Skeletal muscle tissue (tissue), 4 donors: Measurements from ENCODE around the gene ZFHX3. TPM values are rescaled to one million over a fixed set of nuclear protein-coding genes. Genes with fewer than 3 reads are reported as not detected.

Experiments used
- H3K27ac ChIP-seq: one replicate; pipeline ENCODE4 v1.7.0; 2013; ENCODE audit warnings: mild to moderate bottlenecking, low read depth, low read length, inconsistent platforms
- H3K27me3 ChIP-seq, 3 donors: one replicate each; pipeline ENCODE4 v1.7.0; 2013; ENCODE audit warnings: low read length in 3 of 3; ENCODE audit not compliant: control insufficient read depth in 3 of 3, insufficient read depth in 3 of 3
- H3K36me3 ChIP-seq, 3 donors: one replicate each; pipeline ENCODE4 v1.7.0; 2013; ENCODE audit warnings: low read length in 3 of 3; ENCODE audit not compliant: control insufficient read depth in 3 of 3, insufficient read depth in 3 of 3
- H3K4me1 ChIP-seq, 3 donors: one replicate each; pipeline ENCODE4 v1.7.0; 2013; ENCODE audit warnings: low read length in 3 of 3, mild to moderate bottlenecking in 3 of 3; ENCODE audit not compliant: control insufficient read depth in 3 of 3, insufficient read depth in 3 of 3
- H3K4me3 ChIP-seq, 3 donors: one replicate each; pipeline ENCODE4 v1.7.0; 2013; ENCODE audit warnings: low read length in 3 of 3
- H3K9ac ChIP-seq, 3 donors: one replicate each; pipeline ENCODE4 v1.7.0; 2013; ENCODE audit warnings: low read length in 3 of 3, mild to moderate bottlenecking in 3 of 3, moderate library complexity in 2 of 3, low read depth in 1 of 3
- H3K9me3 ChIP-seq, 3 donors: one replicate each; pipeline ENCODE4 v1.7.0; 2013; ENCODE audit warnings: low read length in 3 of 3; ENCODE audit not compliant: control insufficient read depth in 3 of 3
- total RNA-seq: library from RNA; depleted of rRNA; stranded (reverse); fragments of >200 nt; gene quantifications from one replicate; pipeline ENCODE4 v1.2.3, GENCODE V29; 2014
- donor health status: Osteomylitis.

The ZFHX3 gene
- total RNA-seq, 1 donor from 2014 or later, result 8.9 TPM

DNA sequence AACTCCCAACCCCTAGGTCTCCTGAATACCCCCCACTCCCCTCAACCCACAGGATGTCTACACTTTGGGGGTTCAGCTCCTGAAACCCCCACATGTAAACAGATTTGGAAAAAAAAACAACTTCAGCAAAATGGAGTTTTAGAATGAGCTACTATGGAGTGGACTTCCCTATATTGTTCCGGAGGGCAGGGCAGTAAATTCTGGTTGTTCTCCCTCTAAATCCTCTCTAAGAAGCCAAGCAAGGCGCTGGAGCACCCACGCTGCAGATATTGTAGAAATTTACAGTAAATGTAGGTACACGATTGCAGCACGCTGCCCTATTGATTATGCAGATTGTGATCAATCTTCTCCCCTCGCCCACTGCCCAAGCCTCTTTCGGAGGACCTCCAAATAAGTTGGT is 8.5 kb upstream of the ZFHX3 start:
- peak overlapping the region; percentile 56 to 71 (median 71) for H3K4me3 ChIP-seq
- H3K27ac ChIP-seq, result peak overlapping the region; percentile 98
- H3K36me3 ChIP-seq, result no peaks in the 10 kb centered on the region
- H3K27me3 ChIP-seq, result no peaks in the 10 kb centered on the region
- H3K9me3 ChIP-seq, result no peaks in the 10 kb centered on the region
- H3K9ac ChIP-seq, result peak overlapping the region; percentile 79 to 91 (median 90)
- H3K4me1 ChIP-seq, result peaks cover 19 to 43% (median 32%) of the 10 kb centered on the region in 3 donors

GRCh38 chr16:73054813-73055482 is 7.0 kb upstream of the ZFHX3 start:
- Histone ChIP-seq H3K27me3 (no peaks in the 10 kb centered on the region), H3K9ac (peak overlapping the region; percentile 79 to 91 (median 90)), H3K36me3 (no peaks in the 10 kb centered on the region), H3K27ac (peak overlapping the region; percentile 98), H3K4me1 (peaks cover 29 to 49% (median 43%) of the 10 kb centered on the region in 3 donors), H3K4me3 (peak overlapping the region; percentile 56 to 71 (median 71)), H3K9me3 (no peaks in the 10 kb centered on the region)

DNA sequence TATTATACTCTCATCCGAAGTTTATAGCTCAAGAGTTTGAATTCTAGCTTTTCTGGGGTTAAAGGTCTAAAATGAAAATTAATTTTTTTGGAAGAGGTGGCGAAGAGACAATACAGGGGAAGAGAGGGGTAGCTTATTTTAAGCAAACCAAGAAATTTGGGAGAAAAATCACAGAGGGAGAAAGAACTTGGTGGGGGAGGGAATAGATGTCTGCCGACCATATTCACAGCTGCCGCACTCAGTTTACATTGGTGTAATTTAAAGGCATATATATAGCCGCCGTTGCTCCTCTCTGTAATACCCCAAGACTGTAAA is 6.5 kb upstream of the ZFHX3 start:
- Histone ChIP-seq H3K4me3 (peak overlapping the region in 2 of 3 donors; percentile 56 to 71), H3K36me3 (no peaks in the 10 kb centered on the region), H3K9me3 (no peaks in the 10 kb centered on the region), H3K4me1 (peaks cover 33 to 49% (median 43%) of the 10 kb centered on the region in 3 donors), H3K27ac (peak overlapping the region; percentile 98), H3K27me3 (no peaks in the 10 kb centered on the region), H3K9ac (peak overlapping the region; percentile 79 to 91 (median 90))

- H3K4me3 ChIP-seq, result peak overlapping the region in 2 of 3 donors; percentile 66 to 71
- no peaks in the 10 kb centered on the region for H3K36me3 ChIP-seq
- no peaks in the 10 kb centered on the region for H3K27me3 ChIP-seq
- H3K9ac ChIP-seq, result peak overlapping the region; percentile 79 to 91 (median 90)
- H3K9me3 ChIP-seq, result no peaks in the 10 kb centered on the region
- H3K4me1 ChIP-seq, result peaks cover 37 to 52% (median 47%) of the 10 kb centered on the region in 3 donors
- peak overlapping the region; percentile 98 for H3K27ac ChIP-seq
Observed at GRCh38 chr16:73054125-73054484, 6.2 kb upstream of the ZFHX3 start.

- Histone ChIP-seq H3K9me3 (no peaks in the 10 kb centered on the region), H3K27me3 (no peaks in the 10 kb centered on the region), H3K36me3 (no peaks in the 10 kb centered on the region), H3K4me1 (peaks cover 43 to 57% (median 53%) of the 10 kb centered on the region in 3 donors), H3K27ac (peak overlapping the region; percentile 98), H3K4me3 (peak overlapping the region; percentile 62 to 66 (median 63)), H3K9ac (peak overlapping the region; percentile 79 to 90 (median 86))
Observed at GRCh38 chr16:73053364-73054124, 5.6 kb upstream of the ZFHX3 start.

DNA sequence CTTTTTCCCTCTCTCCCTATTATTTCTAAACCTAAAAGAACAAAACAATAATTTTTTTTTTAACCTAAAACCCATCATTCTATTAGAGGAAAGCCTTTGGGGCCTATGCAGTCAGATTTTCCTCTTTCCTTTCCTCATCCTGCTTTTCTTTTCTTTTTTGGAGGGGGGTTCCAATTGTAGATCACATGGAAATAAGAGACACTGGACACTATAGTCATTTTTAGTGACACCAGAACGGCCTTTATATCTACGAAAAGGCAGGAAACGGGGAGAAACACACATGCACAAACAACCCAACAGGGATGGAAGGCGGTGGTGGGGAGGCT is 5.1 kb upstream of the ZFHX3 start:
- Histone ChIP-seq H3K27me3 (no peaks in the 10 kb centered on the region), H3K36me3 (no peaks in the 10 kb centered on the region), H3K4me3 (peak overlapping the region; percentile 62 to 66 (median 63)), H3K9me3 (no peaks in the 10 kb centered on the region), H3K4me1 (peaks cover 44 to 59% (median 55%) of the 10 kb centered on the region in 3 donors), H3K27ac (peak overlapping the region; percentile 98), H3K9ac (peak overlapping the region; percentile 79 to 90 (median 86))

GRCh38 chr16:73052576-73052975 is 4.6 kb upstream of the ZFHX3 start:
- Histone ChIP-seq H3K4me1 (peaks cover 44 to 59% (median 56%) of the 10 kb centered on the region in 3 donors), H3K36me3 (no peaks in the 10 kb centered on the region), H3K4me3 (peak overlapping the region; percentile 62 to 66 (median 63)), H3K9me3 (no peaks in the 10 kb centered on the region), H3K9ac (peak overlapping the region; percentile 79 to 90 (median 86)), H3K27ac (peak overlapping the region; percentile 98), H3K27me3 (no peaks in the 10 kb centered on the region)

GRCh38 chr16:73051961-73052360 is 4.0 kb upstream of the ZFHX3 start:
- H3K9ac ChIP-seq, result peak overlapping the region; percentile 79 to 90 (median 86)
- H3K36me3 ChIP-seq, result no peaks in the 10 kb centered on the region
- H3K9me3 ChIP-seq, result no peaks in the 10 kb centered on the region
- peak overlapping the region; percentile 98 for H3K27ac ChIP-seq
- H3K4me1 ChIP-seq, result peaks cover 49 to 65% (median 62%) of the 10 kb centered on the region in 3 donors
- peak overlapping the region; percentile 24 to 63 (median 62) for H3K4me3 ChIP-seq
- no peaks in the 10 kb centered on the region for H3K27me3 ChIP-seq

GRCh38 chr16:73051226-73051625 is 3.3 kb upstream of the ZFHX3 start:
- Histone ChIP-seq H3K27ac (peak overlapping the region; percentile 98), H3K4me1 (peaks cover 52 to 66% (median 65%) of the 10 kb centered on the region in 3 donors), H3K4me3 (peak overlapping the region in 1 of 3 donors; percentile 56), H3K36me3 (no peaks in the 10 kb centered on the region), H3K9me3 (no peaks in the 10 kb centered on the region), H3K27me3 (no peaks in the 10 kb centered on the region), H3K9ac (peak overlapping the region; percentile 37 to 90 (median 79))
